ENCODE results near the gene GPR119.
"Not testable (repeated sequence)": the region's sequence is repeated elsewhere in the genome, so short reads cannot be mapped to it uniquely, and the experiment has no call there.

The GPR119 gene

DNA sequence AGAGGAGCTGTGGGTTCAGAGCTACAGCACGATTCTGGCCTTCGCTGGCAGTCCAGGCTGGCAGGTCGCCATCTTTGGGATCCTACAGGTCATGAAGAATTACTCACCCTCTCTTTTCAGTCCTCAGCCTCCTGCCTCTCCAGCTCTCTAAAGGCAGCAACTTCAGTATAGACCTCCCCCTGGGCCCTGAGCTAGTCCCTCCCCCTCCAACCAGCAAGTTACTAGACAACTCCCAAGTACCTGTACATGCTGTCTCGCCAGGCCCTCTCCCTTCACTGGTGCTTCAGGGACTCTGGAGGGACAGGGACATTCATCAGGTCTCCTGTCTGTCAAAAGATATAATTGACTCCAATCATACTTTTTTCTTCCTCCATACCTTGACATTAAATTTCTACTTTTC is at the start of gene GPR119:
Gene GPR119 (minus strand): TSS at position 155 of the 400 bp plus-strand sequence. CDS start 227 bp downstream, outside the sequence.
- Histone ChIP-seq H3K27me3 (ENCODE audit: insufficient read depth, low read length) (peaks cover 16% of the 10 kb centered on the region), H3K4me3 (ENCODE audit: low read length) (no peak within 1 kb of the TSS), H3K36me3 (ENCODE audit: insufficient read depth, low read length) (no peaks in the 10 kb centered on the region), H3K9me3 (ENCODE audit: low read length) (no peaks in the 10 kb centered on the region), H3K4me1 (ENCODE audit: insufficient read depth, low read length) (no peaks in the 10 kb centered on the region), H2AFZ (ENCODE audit: low read depth, low read length) (no peak within 1 kb of the TSS)

DNA sequence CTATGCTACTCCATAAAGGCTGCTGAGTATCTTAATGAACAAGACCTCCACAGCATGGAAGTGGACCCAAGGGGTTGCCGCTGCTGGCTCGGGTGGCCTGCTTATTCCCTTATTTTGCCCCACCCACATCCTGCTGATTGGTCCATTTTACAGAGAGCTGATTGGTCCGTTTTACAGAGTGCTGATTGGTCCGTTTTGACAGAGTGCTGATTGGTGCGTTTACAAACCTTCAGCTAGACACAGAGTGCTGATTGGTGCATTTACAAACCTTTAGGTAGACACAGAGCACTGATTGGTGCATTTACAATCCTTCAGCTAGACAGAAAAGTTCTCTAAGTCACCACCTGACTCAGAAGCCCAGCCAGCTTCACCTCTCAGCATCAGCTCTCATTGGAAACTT is 43.8 kb upstream of the GPR119 start:
- H3K27me3 ChIP-seq (ENCODE audit: insufficient read depth, low read length), result peaks cover 12% of the 10 kb centered on the region
- H3K4me1 ChIP-seq (ENCODE audit: insufficient read depth, low read length); H3K9me3 ChIP-seq (ENCODE audit: low read length); H2AFZ ChIP-seq (ENCODE audit: low read depth, low read length); H3K36me3 ChIP-seq (ENCODE audit: insufficient read depth, low read length); H3K4me3 ChIP-seq (ENCODE audit: low read length): not testable (repeated sequence)

DNA sequence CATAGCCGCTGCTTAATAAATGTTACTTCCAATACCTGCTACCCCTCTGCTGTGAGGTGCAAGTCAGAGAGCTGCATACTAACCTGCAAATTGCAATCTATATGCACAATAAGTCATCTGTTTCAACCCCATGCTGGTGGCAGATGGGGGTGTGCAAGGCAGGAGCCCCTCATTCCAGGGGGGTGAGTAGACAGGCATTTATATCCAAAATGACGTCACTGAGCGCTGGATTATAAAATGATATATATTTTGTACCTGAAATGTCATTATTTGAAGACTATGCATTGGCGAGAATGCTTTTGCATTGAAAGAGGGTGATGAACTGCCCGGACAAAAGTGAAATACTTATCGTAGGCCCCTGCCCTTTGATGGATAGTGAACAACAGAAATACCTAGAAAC is 41.1 kb upstream of the GPR119 start:
- H3K4me1 ChIP-seq (ENCODE audit: insufficient read depth, low read length), result no peaks in the 10 kb centered on the region
- no peak overlapping the region for H3K4me3 ChIP-seq (ENCODE audit: low read length)
- H3K36me3 ChIP-seq (ENCODE audit: insufficient read depth, low read length), result no peaks in the 10 kb centered on the region
- peaks cover 12% of the 10 kb centered on the region for H3K27me3 ChIP-seq (ENCODE audit: insufficient read depth, low read length)
- no peaks in the 10 kb centered on the region for H3K9me3 ChIP-seq (ENCODE audit: low read length)
- H2AFZ ChIP-seq (ENCODE audit: low read depth, low read length), result no peak overlapping the region

DNA sequence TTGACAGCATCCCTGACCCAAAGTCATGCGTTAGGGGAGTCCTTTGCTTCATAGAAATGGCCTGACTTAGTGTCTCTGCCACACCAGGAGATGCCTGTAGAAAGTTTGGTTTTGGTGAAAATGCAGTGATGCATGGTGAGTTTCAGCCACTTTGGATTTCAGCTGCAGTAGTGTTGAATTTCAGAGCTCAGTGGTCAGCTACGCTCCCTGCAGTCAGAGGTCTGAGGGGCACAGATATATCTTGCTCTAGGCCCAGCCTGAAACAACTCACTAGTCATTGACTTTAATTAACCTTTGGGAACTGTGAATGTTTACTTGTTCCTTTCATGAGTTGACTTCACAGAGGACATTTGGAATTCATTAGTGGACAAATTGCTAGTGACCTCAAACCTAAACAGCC is 33.8 kb upstream of the GPR119 start:
- Histone ChIP-seq H3K27me3 (ENCODE audit: insufficient read depth, low read length) (no peaks in the 10 kb centered on the region), H3K4me3 (ENCODE audit: low read length) (no peak overlapping the region), H3K9me3 (ENCODE audit: low read length) (no peaks in the 10 kb centered on the region), H2AFZ (ENCODE audit: low read depth, low read length) (no peak overlapping the region), H3K4me1 (ENCODE audit: insufficient read depth, low read length) (no peaks in the 10 kb centered on the region), H3K36me3 (ENCODE audit: insufficient read depth, low read length) (no peaks in the 10 kb centered on the region)

DNA sequence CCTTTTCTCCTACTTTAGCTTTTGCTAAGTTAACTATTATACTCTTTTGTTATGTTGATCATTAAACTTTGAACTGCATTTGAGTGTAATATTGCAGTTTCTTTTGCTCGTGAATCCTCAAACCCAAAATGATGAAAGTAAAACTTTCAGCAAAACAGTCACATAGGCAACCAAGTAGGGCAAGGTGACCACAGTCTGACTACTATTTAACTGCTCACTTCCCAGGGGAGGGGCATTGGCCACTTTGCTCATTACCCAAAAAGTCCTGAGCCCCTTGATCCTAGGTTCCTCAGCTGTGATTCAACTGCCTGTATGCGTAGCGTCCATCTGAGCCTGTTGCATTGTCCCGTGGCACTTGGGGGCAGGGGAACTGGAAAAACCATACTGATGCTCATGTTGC is 33.3 kb upstream of the GPR119 start:
- Histone ChIP-seq H3K27me3 (ENCODE audit: insufficient read depth, low read length) (no peaks in the 10 kb centered on the region), H2AFZ (ENCODE audit: low read depth, low read length) (no peak overlapping the region), H3K4me1 (ENCODE audit: insufficient read depth, low read length) (no peaks in the 10 kb centered on the region), H3K36me3 (ENCODE audit: insufficient read depth, low read length) (no peaks in the 10 kb centered on the region), H3K9me3 (ENCODE audit: low read length) (no peaks in the 10 kb centered on the region), H3K4me3 (ENCODE audit: low read length) (no peak overlapping the region)

DNA sequence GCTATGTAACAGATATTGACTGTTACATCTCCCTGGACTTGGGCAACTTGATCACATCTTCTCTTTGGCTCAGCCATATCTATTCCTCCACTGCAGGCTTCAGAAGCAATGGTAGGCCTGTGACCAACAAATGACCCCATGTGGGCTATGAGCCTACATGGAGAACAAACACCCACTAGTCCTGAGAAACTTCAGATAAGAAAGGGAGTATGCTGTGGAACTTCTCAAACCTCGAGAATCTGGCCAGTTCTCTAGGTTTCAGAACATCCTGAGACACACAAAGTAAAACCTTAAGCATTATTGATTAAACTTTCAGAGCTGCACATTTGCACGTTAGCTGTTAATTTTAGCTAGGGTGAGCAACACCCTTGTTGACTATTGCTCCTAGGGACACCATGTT is 32.6 kb upstream of the GPR119 start:
- no peak overlapping the region for H2AFZ ChIP-seq (ENCODE audit: low read depth, low read length)
- no peaks in the 10 kb centered on the region for H3K9me3 ChIP-seq (ENCODE audit: low read length)
- no peaks in the 10 kb centered on the region for H3K36me3 ChIP-seq (ENCODE audit: insufficient read depth, low read length)
- H3K4me3 ChIP-seq (ENCODE audit: low read length), result no peak overlapping the region
- H3K4me1 ChIP-seq (ENCODE audit: insufficient read depth, low read length), result no peaks in the 10 kb centered on the region
- no peaks in the 10 kb centered on the region for H3K27me3 ChIP-seq (ENCODE audit: insufficient read depth, low read length)

DNA sequence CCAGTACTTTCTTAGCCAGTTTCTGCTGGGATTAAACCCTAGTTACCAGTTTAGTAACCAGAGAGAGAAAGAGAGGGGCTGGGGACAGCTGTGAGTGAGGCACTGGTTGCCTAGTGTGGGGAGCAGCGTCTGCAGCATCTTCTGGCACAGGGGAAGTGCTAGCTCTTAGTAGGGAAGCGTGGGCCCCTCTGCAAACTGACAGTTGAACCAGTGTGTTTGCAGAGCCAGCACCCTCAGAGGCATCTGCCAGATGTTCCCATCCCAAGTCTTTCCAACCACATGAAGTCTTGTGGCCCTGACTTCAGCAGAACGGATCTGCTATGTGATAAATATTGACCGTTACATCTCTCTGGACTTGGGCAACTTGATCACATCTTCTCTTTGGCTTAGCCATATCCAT is 31.3 kb upstream of the GPR119 start:
- Histone ChIP-seq H3K27me3 (ENCODE audit: insufficient read depth, low read length) (no peaks in the 10 kb centered on the region), H2AFZ (ENCODE audit: low read depth, low read length) (no peak overlapping the region), H3K4me3 (ENCODE audit: low read length) (no peak overlapping the region), H3K4me1 (ENCODE audit: insufficient read depth, low read length) (no peaks in the 10 kb centered on the region), H3K36me3 (ENCODE audit: insufficient read depth, low read length) (no peaks in the 10 kb centered on the region), H3K9me3 (ENCODE audit: low read length) (no peaks in the 10 kb centered on the region)

DNA sequence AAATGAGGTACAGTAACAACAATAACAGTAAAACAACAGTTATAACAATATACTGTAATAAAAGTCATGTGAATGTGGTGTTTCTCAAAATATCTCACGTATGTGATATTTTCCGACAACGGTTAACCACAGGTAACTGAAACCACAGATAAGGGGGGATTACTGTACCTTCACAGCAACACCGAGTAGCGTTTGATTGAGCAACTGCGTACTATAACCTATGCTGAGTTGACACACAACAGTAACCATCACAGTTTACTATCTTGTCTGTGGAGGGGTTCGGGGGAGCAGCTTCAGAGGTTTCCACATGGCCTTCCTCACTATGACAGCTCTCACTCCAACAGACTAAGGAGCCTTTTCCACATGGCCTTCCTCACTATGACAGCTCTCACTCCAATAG is 29.7 kb upstream of the GPR119 start:
- Histone ChIP-seq H3K4me3 (ENCODE audit: low read length) (no peak overlapping the region), H3K9me3 (ENCODE audit: low read length) (no peaks in the 10 kb centered on the region), H3K4me1 (ENCODE audit: insufficient read depth, low read length) (no peaks in the 10 kb centered on the region), H3K36me3 (ENCODE audit: insufficient read depth, low read length) (no peaks in the 10 kb centered on the region), H2AFZ (ENCODE audit: low read depth, low read length) (no peak overlapping the region), H3K27me3 (ENCODE audit: insufficient read depth, low read length) (no peaks in the 10 kb centered on the region)

DNA sequence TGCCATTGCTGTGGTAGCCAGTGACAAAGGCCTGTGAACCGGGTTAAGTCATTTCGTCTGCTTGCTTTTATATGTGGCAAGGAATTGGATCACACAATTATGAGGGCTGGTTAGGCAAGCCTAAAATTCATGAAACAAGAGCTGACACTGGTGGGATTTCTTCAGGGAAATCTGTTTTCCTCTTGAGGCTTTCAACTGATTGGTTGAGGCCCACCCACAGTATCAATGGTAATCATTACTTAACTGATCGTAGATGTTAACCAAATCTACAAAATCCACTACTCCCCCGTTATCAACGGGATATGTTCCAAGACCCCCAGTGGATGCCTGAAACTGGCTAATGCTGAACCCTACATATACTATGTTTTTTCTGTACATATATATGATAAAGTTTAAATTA is 29.3 kb upstream of the GPR119 start:
- no peak overlapping the region for H2AFZ ChIP-seq (ENCODE audit: low read depth, low read length)
- no peaks in the 10 kb centered on the region for H3K9me3 ChIP-seq (ENCODE audit: low read length)
- H3K4me1 ChIP-seq (ENCODE audit: insufficient read depth, low read length), result no peaks in the 10 kb centered on the region
- no peak overlapping the region for H3K4me3 ChIP-seq (ENCODE audit: low read length)
- no peaks in the 10 kb centered on the region for H3K27me3 ChIP-seq (ENCODE audit: insufficient read depth, low read length)
- no peaks in the 10 kb centered on the region for H3K36me3 ChIP-seq (ENCODE audit: insufficient read depth, low read length)

DNA sequence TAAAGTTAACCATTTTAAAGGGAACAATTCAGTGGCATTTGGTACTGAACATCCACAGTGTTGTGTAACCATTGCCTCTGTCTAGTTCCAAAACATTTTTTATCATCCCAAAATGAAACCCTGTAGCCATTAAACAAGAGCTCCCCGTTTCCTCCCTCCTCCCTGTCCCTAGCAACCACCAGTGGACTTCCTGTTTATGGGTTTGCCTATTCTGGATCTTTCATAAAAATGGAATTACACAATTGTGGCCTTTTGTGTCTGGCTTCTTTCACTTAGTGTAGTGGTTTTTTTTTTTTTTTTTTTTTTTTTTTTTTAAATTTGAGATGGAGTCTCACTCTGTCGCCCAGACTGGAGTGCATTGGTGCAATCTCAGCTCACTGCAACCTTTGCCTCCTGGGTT is 27.9 kb upstream of the GPR119 start:
- Histone ChIP-seq H3K4me3 (ENCODE audit: low read length) (no peak overlapping the region), H3K4me1 (ENCODE audit: insufficient read depth, low read length) (no peaks in the 10 kb centered on the region), H3K27me3 (ENCODE audit: insufficient read depth, low read length) (no peaks in the 10 kb centered on the region), H3K36me3 (ENCODE audit: insufficient read depth, low read length) (peaks cover 5% of the 10 kb centered on the region), H3K9me3 (ENCODE audit: low read length) (no peaks in the 10 kb centered on the region), H2AFZ (ENCODE audit: low read depth, low read length) (no peak overlapping the region)

DNA sequence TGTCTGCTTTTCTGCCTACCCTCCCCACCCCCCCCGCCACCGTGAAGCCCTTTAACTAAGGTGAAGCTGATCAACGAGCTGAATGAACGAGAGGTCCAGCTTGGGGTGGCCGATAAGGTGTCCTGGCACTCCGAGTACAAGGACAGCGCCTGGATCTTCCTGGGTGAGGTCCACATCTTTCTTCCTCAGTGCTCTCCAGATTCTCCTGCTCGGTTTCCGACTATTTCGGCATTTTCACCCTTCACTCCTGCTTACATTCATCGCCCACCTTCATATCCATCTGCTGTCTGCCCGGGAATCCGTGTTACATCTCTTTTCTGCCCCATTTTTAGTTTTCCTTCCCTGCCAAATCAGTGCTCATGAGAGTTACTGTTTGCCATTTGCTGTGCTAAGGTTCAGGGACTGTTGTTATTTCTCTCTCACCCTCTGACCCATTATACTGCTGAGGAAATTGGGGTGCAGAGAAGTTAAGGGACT is 16.8 kb upstream of the GPR119 start:
- Histone ChIP-seq H2AFZ (ENCODE audit: low read depth, low read length) (no peak overlapping the region), H3K4me1 (ENCODE audit: insufficient read depth, low read length) (no peaks in the 10 kb centered on the region), H3K9me3 (ENCODE audit: low read length) (no peaks in the 10 kb centered on the region), H3K27me3 (ENCODE audit: insufficient read depth, low read length) (no peaks in the 10 kb centered on the region), H3K4me3 (ENCODE audit: low read length) (peak overlapping the region; percentile 92), H3K36me3 (ENCODE audit: insufficient read depth, low read length) (peaks cover 9% of the 10 kb centered on the region)

DNA sequence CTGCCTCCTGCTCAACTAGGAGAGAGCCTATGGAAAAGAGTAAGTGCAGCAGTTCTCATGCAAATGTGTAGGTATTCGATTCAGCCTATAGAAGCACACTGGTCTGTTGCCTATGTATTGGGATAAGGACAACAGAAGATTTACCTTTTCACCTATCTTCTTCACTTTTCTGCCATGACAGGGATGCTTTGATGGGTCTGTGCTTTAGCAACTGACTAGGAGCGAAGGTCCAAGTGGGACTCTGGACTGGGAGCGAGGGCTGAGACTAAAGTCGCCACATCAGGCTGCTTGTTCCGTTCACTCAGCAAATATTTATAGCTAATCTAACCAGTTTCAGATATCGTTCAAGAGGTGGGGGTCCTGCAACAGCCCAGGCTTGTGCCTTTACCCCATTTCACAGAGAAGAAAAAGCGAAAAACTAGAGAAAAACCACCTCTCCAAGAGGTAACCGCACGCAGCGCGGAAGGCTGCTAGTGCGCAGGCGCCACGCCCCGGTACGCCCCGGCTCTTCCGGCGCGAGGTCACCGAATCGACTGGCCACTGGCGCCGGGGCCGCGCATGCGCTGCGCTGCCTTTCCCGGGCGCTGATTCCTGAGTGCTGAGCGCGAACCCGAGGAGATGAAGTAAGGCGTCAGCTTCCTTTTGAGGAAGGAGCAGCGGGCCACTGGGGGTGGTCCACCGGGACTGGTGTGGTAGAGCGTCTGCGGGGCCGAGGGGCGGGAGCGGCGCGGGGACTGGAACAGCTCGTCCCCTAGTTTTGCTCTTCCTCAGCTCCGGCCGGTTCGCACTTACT is 16.1 kb upstream of the GPR119 start, which contains the start of gene RBMX2:
Gene RBMX2 (plus strand): TSS at position 573 of the 793 bp plus-strand sequence. CDS start 46 bp downstream, at position 619.
- Histone ChIP-seq H3K27me3 (ENCODE audit: insufficient read depth, low read length) (no peaks in the 10 kb centered on the region), H3K36me3 (ENCODE audit: insufficient read depth, low read length) (peaks cover 7% of the 10 kb centered on the region)

DNA sequence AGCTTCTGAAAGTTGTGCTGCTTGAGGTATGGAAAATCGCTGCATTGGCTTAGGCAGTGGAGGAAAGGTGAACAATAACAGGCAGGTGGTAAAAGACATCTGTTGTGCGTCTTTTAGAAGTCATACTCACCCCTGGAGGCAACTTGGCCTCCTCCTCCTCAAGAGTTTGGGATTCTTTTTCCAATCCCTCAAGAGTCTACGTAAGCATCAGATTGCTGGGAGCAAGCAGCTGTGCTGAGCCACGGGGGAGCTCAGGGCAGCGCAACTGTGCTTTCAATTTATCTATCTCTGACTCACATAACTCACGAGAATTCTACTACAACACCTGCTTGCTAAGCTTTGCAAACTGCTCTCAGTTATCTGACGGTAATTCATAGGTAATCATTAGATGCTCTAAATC is 9.9 kb upstream of the GPR119 start:
- Histone ChIP-seq H3K4me3 (ENCODE audit: low read length) (no peak overlapping the region), H3K9me3 (ENCODE audit: low read length) (no peaks in the 10 kb centered on the region), H3K4me1 (ENCODE audit: insufficient read depth, low read length) (no peaks in the 10 kb centered on the region), H3K27me3 (ENCODE audit: insufficient read depth, low read length) (peaks cover 4% of the 10 kb centered on the region), H3K36me3 (ENCODE audit: insufficient read depth, low read length) (no peaks in the 10 kb centered on the region), H2AFZ (ENCODE audit: low read depth, low read length) (no peak overlapping the region)

More for the DNA sequence above, 16.1 kb upstream of the GPR119 start, which contains the start of gene RBMX2:
- H3K4me3 ChIP-seq (ENCODE audit: low read length), result peak within 1 kb of the TSS; percentile 92
- H3K4me1 ChIP-seq (ENCODE audit: insufficient read depth, low read length), result no peaks in the 10 kb centered on the region
- H3K9me3 ChIP-seq (ENCODE audit: low read length), result no peaks in the 10 kb centered on the region
- peak within 1 kb of the TSS; percentile 70 for H2AFZ ChIP-seq (ENCODE audit: low read depth, low read length)
